Activated CD4-positive, CD25-positive, alpha-beta regulatory T cell (primary cell): ENCODE data around the gene C2CD4D.

ENCODE experiments used
- DNase-seq, 4 experiments: peaks; one replicate each; lab custom pipeline; 2025; lab: John Stamatoyannopoulos, UW

The C2CD4D gene

DNA sequence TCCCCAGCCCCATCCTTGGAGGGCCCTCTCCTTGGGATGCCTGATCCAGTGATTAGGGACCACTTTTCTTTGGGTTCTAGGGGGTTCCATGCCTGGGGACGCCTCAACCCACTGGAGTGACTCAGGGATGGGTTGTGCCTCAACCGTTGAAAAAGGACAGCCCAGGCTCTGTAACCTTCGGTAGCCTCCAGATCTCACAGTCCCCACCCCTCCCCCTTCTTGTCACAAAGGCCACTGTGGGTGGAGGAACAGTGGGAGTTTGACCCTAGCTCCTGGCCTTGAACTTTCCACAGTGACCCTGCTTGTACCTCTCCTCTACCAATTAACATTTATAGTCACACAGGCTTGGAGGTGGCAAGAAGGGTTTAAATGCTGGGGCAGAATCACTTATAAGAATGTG lies 5.4 kb downstream of the C2CD4D start:
- no peak for DNase-seq

DNA sequence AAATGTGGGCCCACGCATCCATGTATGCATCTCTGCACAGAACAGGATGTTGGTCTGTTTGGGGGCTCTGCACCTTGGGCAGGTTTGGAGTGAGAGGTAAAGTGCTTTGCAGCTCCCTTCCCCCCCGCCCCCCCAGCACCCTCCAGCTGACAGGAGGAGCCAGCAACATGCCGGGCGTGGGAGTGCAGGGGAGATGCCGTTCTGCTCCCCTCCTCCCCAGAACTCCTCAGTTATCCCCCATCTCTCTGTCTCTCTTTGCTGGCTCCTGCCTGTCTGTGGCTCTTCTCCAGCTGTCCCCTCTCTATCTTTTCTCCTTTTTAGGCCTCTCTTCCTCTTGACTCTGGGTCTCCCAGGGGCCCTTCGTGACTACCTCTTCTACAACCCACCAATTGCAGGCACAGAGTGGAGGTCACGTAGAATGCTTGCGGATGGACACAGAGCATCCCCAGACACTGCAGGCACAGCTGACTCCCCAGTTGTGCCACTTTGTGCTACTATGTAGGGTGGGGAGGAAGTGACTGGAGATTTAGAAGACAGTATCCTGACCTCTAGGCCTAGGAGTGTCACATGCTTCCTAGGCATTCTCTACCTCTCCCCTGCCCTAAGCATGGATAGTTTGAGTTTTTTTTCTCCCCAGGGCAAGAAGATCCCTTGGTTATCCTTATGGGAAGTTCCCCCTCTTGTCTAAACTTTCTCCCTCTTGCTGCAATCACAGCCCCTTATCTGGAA lies 6.3 kb downstream of the C2CD4D start:
- no peak for DNase-seq

DNA sequence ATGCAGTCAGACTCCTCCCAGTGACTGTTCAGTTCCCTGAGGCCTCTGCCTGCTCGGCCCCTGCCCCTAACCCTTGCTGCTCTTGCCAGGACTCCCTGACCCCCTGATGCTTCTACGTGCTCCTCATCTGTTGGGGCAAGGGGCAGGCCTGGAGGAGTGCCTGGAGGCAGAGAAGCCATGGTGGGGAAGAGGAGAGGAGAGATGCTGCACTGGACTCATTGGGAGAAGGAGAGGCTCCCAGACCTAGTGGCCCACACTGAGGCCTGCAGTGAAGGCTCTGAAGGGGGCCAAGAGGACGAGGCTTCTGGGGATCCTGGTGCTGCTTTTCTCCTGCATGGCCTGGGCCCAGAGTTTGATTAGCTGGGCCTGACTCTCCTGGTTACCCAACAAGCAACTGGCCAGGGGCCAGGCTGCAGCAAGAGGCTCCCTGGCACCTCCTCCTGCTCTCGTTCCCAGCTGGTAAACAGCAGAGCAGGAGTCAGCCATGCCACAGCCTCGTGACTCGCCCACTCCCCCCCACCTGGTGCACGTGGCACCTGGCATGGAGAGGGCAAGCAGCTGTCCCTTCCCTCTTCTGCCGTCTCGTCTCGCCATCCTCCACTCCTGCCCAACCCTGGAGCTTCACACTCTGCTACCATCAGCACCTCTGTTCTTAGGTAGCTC lies 7.2 kb downstream of the C2CD4D start:
- no peak for DNase-seq

DNA sequence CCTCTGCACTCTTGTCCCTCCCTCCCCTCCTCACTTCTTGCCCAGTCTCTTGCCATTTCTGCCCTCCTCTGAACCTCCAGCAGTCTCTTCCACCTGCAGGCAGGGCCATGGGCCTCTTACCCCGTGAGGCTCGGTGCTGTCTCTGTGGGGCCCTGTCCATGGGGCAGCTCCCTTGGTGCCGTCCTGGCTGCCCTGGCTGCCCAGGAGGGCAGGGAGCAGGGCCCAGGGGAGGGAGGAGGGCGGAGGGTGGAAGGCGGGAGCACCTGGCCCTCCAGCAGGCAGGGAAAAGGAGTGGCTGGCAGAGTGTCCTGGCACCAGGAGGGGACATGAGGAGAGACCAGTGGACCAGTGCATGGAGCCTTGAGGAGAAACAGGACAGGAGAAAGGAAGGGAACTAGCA lies 8.0 kb downstream of the C2CD4D start, which contains the start of gene RORC:
Gene RORC, minus strand, starts transcription at position 198 of the 400 bp plus-strand sequence. Its CDS starts 38 bp downstream, at position 160.
- no peak for DNase-seq

DNA sequence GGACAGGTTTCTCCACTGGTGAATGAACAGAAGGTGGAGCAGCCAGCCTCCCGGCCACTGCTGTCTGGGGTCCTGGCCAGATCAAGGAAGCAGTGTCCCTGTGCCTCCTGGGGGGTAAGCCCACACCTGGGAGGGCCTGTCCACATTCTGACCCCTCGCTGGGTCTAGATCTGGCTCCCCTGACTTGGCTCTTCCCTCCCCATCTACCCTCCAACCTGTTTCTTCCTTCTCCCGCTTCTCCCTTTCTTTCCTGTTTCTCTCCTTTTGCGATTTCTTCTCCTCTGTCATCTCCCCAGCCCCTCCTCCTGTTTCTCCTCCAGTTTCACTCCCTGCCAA lies 8.4 kb downstream of the C2CD4D start:
- no peak for DNase-seq

DNA sequence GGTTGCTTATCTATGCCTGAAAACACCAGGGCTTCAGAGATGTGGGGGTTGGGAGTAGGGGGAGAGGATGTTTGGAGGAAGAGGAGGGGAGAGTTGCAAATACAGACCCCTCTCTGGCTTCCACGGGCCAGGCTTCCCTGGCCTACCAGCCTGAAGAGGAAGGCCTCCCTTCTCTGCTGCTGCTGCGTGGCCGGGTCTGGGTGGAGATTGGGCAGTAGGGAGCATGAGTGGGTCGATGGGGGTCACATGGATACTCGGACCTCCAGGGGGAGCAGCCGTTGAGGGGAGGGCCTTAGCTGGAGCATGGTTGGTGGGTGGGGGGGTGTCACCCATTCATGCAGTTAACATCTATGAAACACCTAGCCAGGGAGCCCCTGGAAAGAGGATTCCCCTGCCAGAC lies 9.6 kb downstream of the C2CD4D start:
- no peak for DNase-seq

DNA sequence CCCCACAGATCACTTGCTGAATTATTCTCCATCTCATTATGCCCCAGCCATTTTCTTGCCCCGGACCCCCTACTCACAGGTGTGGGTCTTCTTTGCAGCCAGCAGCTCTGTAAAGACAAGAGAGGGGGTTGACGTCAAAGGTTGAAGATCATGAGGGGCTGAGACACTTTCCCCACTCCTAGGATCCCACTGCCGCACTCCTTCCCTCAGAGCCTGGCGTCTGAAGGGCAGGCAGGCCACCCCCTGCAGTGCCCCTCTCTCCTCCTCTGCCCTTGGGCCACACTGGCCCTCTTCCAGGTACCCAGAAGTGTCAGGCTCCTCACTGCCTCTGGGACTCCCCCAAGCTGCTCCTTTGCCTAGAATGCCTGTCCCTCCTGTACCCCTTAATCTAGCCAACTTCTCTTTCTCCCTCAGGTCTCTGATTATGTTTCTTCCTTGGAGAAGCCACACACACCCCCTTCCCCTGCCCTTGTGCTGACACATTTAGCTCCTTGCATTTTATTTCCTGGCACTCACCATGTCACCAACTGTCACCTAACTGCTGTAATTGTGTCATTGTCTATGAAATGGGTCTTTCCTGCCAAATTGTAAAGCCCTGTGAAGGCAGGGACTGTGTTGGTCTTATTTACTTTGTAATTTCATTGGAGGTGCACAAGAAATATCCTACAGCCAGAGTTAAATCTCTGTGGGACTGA lies 10.1 kb downstream of the C2CD4D start:
- DNase-seq: no peak

DNA sequence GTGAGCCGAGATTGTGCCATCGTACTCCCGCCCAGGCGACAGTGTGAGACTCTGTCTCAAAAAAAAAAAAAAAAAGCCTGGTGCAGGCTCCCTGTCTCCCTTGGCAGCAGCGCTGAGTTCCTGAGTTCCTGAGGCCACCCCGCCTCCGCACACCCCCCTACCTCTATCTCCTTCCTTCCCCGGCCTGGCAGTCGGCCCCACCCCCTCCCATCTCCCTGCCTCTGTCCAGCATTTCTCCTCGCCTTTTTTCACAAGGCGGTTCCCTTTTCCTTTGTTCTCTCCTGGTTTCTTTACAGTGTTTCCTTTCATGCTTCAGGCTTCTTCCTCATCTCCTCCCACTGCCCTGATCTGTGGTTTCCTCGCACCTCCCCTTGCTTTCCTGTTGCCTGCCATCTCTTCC lies 10.7 kb downstream of the C2CD4D start:
- DNase-seq: no peak

DNA sequence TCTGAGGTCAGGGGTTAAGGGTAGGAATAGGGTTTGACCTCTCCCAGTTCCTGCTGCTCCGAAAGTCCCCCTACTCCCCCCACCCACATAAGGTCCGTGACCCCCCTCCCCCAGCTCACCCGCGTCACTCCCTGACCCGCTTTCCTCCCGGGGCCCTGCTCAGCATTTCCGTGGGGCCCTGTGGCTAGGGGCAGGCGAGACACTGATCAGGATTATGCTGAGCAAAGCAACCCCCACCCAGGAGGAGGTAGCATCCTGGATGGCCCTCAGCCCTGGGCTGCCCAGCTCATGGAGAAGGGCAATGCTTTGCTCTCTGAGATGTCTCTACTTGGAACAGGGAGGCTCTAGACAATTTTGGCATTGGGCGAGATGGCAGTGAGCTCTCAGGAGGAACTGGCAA lies 11.8 kb downstream of the C2CD4D start:
- no peak for DNase-seq

DNA sequence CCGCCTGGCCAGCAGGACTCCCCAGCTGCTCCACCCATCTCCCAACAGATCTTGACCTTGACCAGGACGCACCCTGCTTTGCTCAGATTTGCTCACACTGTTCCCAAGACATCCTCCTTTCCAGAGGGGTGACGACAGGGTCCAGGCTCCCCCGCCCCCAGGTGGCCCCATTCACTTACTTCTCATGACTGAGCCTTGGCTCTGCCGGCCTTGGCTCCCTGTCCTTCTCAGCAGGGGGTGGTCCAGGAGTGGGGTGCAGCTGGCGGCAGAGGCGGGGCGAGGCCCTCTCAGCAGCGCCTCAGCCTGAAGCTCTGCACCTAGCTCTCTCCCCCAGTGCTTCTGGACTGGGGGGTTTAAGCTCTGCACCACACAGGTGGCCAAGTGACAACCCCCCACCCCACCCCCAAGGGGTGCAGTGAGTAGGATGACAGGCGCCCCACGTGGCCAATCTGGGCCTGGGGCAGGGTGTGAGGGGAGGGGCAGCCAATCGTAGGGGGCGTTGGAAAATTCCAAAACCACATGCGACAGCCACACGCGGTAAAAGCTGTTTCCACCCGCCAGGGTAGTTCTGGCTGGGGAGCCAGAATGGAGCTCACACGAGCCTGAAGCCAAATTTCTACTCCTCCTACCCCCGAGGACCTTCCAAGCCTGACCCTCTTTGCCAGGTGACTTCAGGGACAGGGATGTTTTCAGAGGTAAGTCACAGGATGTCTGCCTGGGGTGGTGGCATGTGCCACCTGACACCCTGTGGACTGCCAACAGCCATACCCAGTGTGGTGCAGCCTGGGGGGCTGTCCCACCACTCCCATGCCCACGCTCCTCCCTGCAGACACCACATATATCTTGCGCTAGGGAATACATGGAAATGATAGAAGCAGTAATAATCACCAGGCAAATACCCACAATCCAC lies 13.6 kb downstream of the C2CD4D start:
- no peak for DNase-seq

DNA sequence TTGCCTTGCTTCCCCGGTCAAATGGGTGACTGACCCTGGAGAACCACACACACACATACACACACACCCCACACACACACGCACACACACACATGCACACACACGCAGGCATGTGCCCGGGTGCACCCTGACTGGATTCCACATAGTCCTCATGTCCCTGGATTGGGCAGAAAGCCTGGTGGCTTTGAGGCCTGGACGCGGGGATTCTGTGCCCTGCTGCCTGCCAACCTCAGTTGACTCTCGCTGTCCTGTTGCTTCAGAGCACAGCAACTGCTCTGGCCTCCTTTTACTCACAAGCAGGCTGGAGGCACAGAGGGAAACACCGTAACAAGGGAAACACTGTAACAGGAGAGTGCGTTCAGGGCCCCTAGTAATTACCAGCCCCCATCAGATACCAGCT lies 14.4 kb downstream of the C2CD4D start:
- no peak for DNase-seq

DNA sequence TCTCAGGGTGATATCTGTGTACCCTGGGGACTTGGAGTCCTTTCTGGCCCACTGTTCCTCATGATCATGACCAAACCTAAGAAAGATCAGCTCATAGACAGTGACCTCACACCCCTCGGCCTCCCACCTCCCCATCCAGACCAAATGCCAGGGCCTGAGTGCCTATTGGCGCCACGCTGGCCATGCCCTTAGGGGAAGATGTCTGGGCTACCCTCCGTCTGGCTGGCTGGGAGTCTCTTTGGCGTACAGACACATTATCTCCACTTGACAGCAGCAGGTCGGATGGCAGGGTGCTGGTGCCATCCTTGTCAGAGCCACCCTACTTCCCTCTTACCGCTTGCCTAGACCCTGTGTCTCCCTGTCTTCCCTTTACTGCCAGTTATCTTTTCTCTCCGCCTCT lies 16.4 kb downstream of the C2CD4D start:
- no peak for DNase-seq

DNA sequence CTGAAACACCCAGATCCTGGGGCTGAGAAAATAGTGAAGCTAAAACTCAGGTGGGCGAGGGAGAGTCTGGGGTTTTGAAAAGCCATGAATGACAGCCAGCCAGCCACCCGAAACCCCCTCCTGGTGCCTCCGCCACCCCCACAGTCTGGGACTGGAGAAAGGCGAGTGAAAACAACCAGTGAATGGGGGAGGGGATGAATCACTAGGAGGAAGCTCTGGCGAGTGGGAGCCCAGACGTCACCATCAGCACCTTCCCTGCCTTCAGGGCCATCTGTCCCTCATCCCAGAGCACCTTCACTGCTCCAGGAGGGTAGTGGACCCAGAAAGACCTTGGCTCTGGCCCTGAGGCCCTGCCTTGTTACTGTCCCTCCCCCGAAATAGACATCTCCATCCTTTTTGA lies 17.2 kb downstream of the C2CD4D start:
- no peak for DNase-seq

DNA sequence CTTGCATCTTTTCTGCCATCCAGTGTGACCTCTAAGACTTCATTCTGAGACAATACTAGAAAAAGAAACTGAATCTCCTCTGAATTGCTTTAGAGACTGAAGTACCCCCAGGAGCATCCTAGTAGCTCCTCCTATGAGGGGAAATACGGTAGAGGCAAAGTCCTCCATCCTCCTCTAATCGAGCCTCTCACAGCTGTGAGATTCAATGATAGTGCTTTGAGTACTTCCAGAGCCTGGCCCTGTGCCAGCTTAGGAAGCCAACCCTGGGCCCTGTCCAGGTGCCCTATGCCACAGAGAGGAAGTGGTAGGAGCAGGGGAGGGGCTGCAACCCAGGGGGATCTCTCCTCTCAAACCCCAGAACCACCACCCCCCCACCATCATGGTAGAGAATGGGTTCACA lies 18.7 kb downstream of the C2CD4D start:
- no peak for DNase-seq

DNA sequence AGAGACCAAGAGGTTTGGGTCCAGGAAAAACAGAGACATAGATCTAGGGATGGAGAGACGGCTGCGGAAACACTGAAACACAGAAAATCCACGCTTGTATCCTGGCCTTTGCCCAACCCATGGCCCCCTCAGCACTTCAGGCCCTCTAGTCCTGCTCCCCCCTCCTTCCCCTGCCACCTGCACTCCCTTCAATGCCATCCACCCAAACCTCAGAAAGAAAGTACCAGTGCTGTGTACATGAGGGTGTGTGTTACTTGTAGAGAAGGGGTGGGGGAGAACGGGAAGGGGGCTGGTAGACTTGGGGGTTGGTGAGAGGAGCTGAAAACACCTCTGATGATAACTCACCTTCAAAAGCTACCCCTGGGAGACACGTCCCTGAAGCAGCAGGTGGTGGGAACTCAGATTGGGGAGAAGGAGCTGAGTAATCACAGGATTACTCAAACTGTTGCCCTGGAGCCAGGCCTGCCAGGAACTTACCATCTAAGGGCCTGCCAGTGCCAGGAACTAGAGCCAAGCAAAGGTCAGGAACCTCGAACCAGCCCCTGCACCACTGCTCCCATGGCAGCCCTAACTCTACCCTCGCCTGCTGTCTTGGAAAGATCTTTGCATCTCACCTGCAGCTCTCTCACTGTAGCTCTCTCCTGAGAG lies 19.5 kb downstream of the C2CD4D start:
- no peak for DNase-seq

DNA sequence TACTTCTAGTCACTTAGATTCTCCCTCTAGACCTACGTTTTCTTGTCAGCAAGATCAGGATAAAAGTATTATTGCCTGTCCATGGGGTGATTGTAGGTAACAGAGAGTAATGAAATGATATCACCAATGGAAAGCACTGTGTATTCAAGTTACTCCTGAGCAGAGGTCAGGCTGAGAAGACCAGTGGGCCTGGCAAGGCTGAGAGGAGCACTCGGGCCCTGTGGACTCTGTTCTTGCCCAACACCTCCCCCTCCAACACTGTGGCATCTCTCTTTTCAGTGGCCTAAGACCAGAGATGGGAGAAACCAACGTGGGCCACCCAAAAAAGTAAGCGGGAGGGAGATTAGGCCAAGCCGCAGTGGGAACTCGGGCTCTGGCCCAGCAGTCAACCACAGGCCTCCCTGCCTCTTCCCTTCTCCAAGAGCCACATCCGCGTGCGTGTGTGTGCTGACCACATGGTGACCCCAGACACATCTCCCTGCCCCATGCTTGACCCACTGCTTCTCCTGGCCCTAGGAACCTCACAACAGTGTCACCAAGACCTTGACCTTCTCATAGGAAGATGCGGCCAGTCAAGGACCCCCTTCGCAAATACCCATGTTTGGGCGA lies 20.3 kb downstream of the C2CD4D start:
- no peak for DNase-seq

DNA sequence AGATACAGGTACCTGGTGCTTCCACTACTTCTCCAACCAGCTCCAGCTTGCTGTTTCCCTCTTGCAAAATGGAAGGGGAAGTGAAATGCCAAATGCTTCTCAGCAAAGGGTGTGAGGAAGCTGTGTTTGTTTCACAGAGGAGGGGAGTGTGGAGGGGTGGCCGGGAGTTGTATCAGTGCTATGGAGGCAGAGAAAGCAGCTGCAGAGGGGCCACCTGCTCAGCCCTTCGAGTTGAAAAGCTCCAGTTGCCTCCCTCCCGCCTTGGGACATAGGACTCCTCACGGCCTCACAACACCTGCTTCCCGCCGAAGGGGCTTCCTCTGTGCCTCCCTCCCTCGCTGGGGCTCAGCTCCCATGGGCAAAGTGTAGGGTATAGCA lies 22.3 kb downstream of the C2CD4D start:
- DNase-seq: no peak

DNA sequence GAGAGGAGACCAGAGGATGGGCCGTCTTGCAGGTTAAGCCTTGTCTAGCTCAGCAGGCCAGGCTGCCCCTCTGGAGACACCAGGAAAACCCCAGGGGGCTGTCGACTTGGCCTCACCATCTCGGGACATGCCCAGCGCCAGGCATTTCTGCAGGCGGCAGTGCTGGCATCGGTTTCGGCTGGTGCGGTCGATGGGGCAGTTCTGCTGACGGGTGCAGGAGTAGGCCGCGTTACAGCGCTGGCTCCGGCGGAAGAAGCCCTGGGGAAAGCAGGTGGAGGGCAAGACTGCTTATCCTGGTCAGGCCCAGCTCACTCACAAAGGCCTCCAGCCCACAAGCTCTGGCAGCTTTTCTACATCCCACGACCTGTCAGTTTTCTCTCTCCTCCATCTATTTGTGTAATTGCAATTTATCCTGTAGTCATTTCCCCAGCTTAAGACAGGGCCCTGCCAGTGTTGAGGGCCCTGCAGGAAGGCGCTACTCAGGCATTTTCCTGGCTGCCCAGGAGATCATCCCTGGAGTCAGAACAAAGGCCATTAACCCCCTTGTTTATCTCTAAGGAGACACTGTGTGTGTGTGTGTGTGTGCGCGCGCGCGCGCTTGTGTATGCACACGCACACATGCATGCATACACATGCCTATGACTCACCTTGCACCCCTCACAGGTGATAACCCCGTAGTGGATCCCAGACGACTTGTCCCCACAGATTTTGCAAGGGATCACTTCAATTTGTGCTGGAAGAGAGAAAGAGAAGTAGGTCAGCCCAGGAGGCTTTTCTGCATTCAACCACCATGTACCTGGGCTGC lies 22.9 kb downstream of the C2CD4D start:
- no peak for DNase-seq

DNA sequence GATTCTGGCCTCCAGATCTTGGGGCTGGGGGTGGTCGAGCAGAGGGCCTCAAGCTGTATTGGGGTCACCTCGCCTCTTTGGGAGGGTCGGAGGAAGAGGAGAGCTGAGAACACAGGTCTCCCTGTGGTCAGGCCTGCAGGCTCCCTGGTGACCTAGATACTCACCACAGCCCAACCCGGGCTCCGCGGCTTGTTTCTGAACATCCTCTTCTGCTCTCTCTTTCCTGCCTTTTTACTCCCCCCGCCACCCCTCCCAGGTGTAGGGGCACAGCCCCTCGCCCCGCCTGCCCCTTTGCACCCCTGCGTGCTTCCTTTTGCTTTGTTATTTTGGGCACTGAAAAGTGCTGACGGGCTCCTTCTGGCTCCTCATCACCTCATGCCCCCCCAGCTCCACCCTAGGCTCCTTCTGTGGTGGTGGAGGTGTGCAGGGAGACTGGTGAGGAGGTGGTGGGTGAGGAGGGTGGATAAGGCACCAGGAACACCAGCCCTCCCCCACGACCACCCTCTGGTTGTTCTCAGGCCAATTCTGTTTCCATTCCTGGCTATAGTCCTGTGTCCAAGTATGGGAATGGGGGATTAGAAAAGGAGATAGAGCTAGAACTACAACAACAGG lies 23.8 kb downstream of the C2CD4D start:
- DNase-seq: no peak

DNA sequence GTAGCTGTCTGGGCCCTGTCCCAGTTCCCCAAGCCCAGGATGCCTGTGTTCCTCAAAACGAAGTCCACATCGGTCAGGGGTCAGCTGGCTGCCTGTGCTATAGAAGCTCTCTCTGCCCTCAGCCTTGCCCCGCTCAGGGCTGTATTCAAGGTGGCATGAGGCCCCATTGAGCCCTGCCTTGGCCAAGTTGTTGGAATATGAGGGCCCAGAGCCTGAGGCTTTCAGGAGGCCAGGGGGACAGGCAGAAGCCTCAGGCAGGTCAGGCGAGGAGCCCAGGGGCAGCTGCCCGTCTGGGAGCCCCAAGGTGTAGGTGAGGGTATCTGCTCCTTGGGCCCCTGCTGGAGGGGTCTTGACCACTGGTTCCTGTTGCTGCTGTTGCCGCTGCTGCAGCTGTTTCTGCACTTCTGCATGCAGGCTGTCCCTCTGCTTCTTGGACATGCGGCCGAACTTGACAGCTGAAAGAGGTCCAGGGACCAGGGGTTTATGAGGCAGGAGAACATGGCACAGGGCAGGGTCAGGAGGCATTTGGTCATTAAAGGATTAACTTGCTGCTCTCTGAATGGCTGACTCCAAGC lies 24.6 kb downstream of the C2CD4D start:
- no peak for DNase-seq
